HG02588 (cell line): ENCODE measurements around the gene LRRC4C.

Experiments
- ATAC-seq: cut with Tn5 transposase; IDR thresholded peaks from one replicate; pipeline ENCODE4 v1.9.1; 2021; ENCODE audit warnings: mild to moderate bottlenecking, moderate library complexity; ENCODE audit not compliant: unreplicated experiment

The LRRC4C gene

DNA sequence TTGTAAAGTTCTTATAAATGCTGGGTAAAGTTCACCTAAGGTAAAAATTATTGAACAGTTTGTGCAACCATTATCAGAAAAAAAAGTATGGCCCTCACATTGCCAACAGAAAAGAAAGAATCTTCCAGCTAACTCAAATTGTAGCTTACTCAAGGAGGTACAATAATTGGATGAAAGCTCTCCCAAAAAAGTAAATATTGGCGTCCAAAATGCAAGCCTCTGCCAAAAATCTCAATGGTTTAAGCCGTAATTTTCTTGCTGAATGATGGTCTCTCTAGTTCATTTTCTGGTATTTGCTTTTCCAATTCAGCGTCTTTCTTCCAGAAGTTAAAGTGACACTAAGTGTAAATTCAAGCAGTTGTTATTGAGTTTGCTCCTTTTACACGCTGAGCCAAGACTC lies 727.3 kb downstream of the LRRC4C start:
- ATAC-seq = no peak

- ATAC-seq = peak; percentile 78
These were observed 737.2 kb downstream of the LRRC4C start for GRCh38 chr11:40722179-40722795.

DNA sequence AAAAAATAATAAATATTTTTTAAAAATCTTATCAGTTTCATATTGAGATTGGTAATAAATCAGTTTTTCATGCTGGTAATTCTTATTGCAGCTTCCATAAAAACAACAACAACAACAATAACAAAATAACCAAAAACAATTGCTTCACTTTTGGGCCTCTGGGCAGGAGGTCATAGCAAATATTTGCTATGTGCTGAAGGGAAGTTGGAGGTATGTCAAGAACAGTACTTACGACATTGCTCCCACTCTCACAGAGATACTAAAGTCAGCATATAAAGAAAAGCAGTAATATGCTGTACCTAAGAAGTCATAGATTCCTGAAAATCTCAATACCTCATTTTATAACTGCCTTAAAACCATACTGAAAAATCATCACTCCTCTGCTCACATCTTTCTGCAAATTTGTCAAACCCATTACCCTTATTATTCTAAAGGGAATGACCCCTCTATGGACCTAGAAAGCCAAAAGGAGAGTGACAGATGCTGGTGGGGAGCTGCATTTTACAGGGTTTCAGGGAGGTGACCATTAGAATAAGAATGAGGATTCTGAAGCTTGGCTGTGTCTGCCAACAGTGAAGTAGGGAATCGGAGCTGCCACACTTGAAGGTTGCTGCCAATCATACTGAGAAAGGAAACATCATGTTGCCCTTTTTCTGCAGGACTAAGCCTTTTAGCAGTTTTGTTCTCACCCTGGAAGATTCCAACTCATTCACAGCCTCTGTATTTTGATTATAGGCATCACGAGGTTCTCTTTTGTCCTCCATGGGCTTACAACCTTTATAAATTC lies 742.9 kb downstream of the LRRC4C start:
- ATAC-seq = no peak

GRCh38 chr11:40713083-40713482 lies 746.4 kb downstream of the LRRC4C start:
- ATAC-seq = no peak

DNA sequence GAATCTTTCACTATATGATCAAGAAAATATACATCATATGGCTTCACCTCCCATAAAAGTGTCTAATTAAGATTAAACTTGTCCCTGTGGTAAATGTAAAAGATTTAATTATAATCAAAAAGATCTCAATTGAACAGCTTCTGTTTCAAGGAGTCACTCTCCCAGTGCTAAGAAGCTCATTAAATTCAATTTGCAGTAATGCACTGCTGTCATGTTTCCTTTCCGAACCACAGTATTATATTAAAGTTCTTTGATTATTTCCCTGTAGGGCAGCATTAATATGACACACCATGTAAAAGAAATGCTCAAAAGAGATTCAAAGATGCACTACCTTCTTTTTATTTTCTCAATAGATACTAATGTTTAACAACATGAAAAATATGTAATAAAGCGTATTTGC lies 758.4 kb downstream of the LRRC4C start:
- no peak for ATAC-seq

GRCh38 chr11:40689823-40690222 lies 769.6 kb downstream of the LRRC4C start:
- ATAC-seq = no peak

DNA sequence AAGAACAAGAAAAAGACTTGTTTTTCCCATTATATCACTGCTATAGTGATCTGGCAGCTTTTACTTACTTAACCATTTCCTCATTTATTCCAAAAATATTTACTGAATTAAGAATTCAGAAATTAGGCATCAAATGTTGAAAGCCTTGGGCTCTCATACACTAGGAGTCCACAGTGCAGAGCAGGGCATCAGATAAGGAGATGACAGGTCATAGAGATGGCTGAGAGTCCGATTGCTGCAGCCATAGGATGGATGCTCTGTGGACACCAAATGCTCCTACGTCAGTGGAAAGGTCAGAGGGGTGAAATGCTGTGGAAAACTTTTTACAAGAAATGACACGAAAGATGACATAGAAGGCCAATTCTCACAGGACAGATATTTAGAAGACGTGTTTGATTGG lies 771.1 kb downstream of the LRRC4C start:
- ATAC-seq = no peak

- no peak for ATAC-seq
These were observed 772.7 kb downstream of the LRRC4C start for GRCh38 chr11:40686765-40687164.

DNA sequence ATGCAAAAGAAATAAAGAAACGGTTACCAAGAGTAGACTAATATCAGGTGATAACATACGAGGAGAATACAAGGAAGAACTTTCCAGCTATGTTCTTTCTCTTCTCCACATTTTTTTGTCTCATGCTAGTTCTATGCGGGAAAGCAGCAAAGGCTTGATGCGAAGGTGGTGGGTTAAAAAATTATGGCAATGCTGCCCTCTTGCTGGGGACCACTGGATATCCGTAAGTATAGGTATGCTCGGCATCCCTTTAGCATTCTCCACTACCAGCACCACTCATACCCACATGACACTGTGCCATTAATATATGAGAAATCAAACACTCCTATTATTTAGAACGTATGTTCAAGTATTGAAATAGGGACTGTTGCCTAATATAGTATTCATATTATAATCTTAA lies 776.4 kb downstream of the LRRC4C start:
- no peak for ATAC-seq

DNA sequence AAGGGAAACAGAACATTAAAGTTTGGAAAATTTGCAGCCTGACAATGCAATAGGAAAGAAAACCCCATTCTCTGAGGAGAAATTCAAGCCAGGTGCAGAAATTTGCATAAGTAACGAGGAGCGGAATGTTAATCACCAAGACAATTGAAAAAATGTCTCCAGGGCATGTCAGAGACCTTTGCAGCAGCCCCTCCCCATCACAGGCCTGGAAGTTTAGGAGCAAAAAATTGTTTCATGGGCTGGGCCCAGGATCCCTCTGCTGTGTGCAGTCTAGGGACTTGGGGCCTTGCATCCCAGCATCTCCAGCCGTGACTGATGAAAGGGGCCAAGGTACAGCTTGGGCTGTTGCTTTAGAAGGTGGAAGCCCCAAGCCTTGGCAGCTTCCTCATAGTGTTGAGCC lies 780.2 kb downstream of the LRRC4C start:
- ATAC-seq = no peak

GRCh38 chr11:40647295-40647694 lies 812.2 kb downstream of the LRRC4C start:
- ATAC-seq = peak; percentile 86

GRCh38 chr11:40642284-40642683 lies 817.2 kb downstream of the LRRC4C start:
- no peak for ATAC-seq

- ATAC-seq = no peak
These were observed 839.8 kb downstream of the LRRC4C start for GRCh38 chr11:40619654-40620053.

- no peak for ATAC-seq
These were observed 852.7 kb downstream of the LRRC4C start for GRCh38 chr11:40606800-40607199.

DNA sequence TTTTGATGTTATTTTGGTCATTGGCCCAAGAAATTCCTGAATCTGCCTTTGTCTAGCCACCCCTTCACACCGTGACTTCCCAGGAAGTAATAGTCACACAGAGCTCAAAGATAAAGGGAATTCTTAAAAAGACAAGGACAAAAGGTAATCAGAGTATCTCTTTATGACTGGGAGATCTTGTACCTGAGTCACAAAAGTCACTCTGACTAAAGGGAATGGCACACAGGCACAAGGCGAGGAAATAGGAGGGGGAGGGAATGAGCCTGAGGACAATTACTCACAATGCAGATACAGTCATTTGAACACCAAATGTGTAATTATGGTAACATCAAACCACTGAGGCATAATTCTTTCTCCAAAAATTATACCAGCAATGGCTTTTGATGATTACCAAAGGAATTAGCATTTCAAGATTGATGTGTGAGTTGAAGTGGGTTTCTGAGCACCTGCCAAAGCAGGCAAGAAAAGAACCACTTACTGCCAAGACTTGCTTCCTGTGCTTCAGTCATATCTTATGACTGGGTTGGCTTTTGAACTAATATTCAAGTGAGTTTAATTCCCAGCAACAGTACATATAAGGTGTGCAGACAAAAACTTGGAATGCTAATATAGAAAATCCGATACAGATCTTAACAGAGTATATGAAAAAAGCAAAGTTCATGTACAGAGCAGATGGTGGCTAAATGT lies 856.4 kb downstream of the LRRC4C start:
- ATAC-seq = no peak

DNA sequence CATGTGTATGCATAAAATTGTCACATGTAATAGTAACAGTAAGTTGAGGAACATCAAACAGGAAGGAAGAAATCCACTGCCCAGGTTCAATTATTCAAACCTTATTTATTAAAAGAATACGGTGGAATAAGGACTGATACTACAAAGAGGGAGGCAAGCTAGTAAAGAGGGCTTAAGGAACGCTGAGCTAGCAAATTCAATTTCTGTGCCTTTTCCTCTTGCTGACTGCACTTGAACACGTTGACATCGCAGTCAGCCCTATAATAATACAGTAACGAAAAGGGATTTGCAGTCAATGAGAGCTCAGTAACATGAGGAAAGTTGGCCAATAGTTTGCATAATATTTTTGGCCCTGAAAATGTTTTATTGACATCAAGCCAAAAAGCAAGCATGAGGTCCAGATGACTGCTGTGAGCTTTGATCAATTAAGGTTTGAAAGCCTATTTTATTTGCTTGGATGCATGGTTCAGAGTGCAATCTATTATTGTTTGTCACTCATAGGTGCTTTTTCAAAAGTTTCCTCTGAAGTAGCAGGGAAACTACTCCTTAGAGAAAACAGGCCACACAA lies 861.8 kb downstream of the LRRC4C start:
- no peak for ATAC-seq

DNA sequence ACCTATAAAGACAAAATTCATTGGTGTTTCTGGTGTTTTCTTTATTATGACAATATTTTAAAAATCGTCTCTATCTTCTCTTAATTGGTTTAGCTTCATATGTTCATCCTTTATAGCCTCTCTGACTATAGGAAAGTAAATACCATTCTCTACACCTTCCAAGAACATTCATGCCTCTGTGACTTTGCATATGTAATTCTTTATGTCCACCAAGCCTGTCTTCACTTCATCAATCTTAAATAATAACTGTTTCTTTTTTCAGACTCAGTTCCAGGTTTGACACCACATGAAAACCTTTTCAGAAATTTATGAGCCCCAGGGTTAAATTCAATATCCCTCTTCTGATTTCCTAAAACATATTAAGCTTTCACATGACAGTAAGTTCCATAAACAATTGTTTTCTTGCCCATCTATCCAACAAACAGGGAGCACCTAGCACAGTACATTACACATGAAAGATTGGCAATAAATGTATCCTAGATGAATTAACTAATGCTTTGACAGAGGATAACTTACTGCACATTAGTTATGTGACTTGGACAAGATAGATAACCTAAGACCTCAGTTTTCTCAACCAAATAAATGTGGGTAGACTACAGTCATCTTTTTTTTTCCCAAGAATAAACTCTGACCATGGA lies 886.1 kb downstream of the LRRC4C start:
- no peak for ATAC-seq

- ATAC-seq = no peak
These were observed 889.4 kb downstream of the LRRC4C start for GRCh38 chr11:40569947-40570531.

DNA sequence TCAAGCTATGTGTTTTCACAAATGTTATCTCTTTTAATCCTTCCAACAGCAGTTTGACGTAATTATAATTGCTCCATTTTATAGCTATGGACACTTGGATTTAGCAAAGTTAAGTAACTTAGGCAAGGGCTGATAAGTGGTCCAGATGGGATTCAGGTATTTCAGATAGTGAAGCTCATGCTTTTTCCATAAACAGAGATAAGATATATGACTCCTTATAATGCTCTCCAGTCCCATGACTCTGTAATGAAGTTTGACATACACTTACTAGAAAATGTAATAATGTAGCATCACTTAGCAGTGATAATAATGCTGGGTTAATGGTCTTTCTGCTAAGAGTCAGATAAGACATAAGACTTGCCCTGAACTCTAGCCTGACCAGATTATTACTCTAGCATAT lies 892.1 kb downstream of the LRRC4C start:
- ATAC-seq = no peak

- ATAC-seq = no peak
These were observed 915.3 kb downstream of the LRRC4C start for GRCh38 chr11:40544162-40544561.

- ATAC-seq = no peak
These were observed 916.6 kb downstream of the LRRC4C start for GRCh38 chr11:40542821-40543220.
